ENCODE data around the gene GAL3ST2.
A peak's percentile ranks its signal among the peaks of the same experiment; 100 is the strongest.
"Not testable (repeated sequence)": the region's sequence is repeated elsewhere in the genome, so short reads cannot be mapped to it uniquely, and the experiment has no call there.

The GAL3ST2 gene

DNA sequence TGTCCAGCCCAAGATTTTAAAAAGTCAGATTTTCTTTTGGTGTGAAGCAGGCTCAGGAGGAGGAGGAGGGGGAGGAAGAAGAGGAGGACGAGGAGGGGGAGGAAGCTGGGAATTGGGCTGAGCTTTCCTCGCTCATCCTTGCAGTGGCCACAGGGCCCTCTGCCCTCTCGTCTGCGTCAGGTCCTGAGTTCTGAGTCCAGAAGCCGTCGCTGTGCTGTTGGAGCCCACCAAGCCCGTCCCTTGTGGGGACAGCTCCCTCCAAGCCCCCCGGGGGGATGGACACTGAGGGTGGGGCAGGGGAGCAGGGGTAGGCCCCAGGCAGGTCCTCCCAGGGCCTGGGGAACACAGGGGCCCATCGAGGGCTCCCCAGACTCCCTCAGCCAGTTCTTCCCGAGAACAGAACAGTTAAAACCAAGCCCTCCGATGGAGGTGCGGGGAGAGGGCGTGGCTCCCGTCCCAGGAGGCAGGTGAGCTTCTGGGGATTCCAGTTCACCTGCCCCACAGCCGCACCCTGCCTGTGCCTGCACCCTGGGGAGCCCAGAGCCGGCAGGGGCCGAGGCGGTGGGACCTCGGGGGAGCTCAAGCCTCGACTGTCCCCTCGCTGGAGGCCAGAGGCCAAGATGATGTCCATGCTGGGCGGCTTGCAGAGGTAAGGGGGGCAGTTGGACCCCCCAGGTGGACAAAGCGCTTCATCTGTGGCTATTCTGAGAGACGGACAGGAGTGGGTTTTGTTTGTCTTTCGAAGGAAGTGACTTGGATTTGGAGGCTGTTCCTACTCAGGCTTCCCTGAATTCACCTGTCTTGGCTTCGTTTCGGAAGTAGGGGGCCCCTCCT is at the start of gene GAL3ST2:
TSS of gene GAL3ST2 (plus strand) at position 487 of the 834 bp plus-strand sequence. CDS start at position 621, 134 bp downstream.
- DNase-seq = no peak

GRCh38 chr2:241728000-241728399 is 48.6 kb upstream of the GAL3ST2 start:
- DNase-seq = no peak

DNA sequence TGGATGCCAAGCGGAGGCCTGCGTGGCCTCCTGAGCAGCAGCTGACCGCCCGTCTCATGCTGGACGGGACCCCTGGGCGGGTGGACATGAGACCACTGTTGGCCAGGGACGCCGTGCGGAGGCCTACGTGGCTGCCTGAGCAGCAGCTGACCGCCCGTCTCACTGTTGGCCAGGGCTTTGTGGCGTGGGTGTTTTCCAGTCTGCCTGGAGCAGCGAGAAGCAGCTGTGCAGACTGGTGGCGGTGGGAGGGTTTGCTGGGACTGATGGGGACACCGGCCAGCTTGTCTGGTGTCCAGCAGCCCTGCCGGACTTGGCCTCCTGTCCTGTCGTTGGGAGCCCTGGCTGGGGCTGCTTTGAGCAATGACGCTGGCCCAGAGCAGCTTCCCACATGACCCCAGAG is 48.0 kb upstream of the GAL3ST2 start:
- DNase-seq = no peak

- DNase-seq = no peak
These were observed 46.8 kb upstream of the GAL3ST2 start for GRCh38 chr2:241729868-241730267.

GRCh38 chr2:241730671-241731293 is 45.8 kb upstream of the GAL3ST2 start:
- DNase-seq = peak; percentile 45

- DNase-seq = peak; percentile 47
These were observed 44.0 kb upstream of the GAL3ST2 start for GRCh38 chr2:241732513-241733186.

DNA sequence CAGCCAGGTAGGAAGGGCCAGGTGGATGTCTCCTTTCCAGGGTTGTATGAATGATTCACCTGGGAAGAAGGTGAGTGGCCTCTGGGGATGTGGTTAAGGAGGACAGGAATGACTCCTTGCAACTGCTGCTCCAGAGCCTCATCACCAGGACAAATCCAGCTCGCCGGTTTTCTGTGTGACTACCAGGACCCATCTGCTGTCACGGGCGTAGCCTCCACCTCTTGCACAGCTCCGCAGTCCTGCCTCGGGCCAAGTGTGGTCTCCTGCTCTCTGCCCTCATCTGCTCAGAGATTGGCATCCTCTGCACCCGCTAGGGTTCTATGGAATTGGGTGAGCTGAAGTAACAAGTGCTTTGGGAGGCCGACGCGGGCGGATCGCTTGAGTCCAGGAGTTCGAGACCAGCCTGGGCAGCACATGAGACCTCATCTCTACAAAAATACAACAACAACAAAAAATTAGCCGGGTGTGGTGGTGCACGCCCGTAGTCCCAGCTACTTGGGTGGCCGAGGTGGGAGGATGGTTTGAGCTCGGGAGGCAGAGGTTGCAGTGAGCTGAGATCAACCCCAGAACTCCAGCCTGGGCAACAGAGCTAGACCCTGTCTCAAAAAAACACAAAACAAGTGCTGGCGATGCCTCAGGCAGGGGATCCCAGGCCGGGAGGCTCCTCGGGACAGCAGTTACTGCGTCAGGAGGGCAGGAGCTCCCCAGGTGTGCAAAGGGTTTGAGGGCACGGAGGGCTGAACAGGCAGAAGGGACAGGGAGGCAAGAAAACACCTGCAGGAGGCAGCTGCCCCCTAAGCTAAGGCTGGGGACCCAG is 43.0 kb upstream of the GAL3ST2 start:
- no peak for DNase-seq

DNA sequence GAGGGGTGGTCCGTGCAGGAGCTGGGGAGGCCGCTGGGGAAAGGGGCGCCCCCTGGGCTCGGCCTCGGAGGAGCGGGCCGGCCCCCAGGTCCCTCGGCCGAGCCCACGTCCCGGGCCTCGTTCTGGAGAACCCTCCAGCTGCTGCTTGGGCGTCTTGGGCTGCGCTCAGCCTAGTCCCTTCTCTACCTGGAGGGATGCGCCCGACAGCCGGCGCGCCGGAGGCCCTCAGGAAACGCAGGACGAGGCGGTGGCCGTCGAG is 42.5 kb upstream of the GAL3ST2 start:
- no peak for DNase-seq

DNA sequence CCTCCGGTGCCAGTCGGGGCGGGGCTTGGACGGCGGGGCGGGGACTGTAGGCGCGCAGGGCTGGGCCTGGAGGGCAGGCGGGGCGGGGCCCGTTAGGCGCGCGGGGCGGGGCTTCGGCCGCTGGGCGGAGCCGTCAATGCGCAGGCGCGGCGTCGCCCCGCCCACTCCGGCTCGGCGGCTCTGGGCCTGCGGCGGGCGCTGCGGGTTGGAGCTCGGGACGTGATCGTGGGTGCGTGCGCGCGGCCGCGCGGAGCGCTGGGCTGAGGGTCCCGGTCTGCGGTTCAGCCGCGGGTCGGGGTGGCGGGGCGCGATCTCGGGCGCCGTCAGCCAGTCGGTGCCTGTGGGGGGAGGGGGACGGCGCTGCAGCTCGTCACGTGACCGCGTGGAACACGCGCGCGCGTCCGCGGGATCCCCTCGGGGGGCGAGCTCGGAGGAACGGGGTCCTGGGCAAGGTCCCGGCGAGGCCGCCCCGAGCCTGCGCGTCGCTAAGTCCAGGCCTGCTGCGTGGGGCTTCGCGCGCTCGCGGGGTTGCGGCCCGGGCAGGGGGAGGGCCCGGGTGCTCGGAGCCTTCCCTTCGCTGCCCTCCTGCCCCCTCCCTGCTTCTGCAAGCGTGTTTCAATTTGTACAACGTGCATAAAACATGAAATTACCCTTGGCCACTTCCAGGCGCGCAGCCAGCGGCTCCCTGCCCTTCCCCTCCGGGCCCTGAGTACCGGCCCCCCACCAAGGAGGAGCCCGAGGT is 42.0 kb upstream of the GAL3ST2 start, which contains the start of gene D2HGDH:
TSS of gene D2HGDH (plus strand) at position 164 of the 742 bp plus-strand sequence. CDS start 595 bp downstream, outside the sequence.
- DNase-seq = peak; percentile 97

DNA sequence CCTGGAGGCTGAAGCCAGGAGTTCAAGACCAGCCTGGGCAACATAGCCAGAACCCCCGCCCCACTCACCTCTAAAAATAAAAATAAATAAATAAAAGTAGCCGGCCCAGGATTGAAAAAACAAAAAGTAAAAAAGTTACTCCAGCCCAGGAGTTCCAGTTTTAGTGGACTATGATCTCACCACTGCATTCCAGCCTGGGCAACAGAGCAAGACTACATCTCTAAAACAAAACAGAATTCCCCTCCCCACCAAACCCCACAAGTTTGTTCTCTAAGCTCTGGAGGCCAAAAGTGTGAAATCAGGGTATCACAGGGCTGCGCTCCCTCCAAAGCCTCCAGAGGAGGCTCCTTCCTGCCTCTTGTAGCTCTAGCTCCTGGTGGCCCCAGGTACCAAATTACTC is 40.5 kb upstream of the GAL3ST2 start:
- no peak for DNase-seq

- no peak for DNase-seq
These were observed 38.5 kb upstream of the GAL3ST2 start for GRCh38 chr2:241738040-241738686.

- no peak for DNase-seq
These were observed 37.4 kb upstream of the GAL3ST2 start for GRCh38 chr2:241739177-241739576.

DNA sequence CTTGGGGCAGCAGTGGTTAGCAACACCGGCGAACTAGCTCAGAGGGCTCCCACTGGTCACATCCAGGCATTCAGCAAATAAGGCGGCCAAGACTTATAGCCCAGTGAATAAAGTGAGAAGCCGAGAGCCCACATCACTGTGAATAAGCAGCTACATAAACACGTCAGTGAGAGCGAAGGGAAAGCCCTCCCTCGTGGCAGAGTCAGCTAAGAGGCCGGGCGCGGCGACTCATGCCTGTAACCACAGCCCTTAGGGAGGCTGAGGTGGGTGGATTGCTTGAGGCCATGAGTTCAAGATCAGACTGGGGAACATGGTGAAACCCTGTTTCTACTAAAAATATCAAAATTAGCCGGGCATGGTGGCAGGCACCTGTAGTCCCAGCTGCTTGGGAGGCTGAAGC is 37.0 kb upstream of the GAL3ST2 start:
- DNase-seq = peak; percentile 58

DNA sequence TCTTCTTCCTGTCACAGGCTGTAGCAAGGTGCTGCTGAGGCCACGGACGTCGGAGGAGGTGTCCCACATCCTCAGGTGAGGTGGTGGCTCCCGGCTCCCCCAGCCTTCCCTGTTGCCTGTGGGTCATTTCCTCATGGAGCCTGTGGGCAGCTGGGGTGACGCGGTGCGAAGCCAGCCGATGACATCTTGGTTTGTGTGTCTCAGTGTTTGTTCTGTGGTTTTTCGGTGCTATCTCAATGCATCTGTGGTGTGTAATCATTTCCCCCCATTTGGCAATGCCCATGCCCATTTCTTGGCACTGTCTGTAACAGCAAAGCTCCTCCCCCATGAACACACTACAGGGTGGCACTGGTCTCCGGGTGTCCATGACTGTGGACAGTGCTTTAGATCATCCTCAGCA is 35.6 kb upstream of the GAL3ST2 start:
- peak; percentile 72 for DNase-seq

- no peak for DNase-seq
These were observed 34.2 kb upstream of the GAL3ST2 start for GRCh38 chr2:241742320-241742939.

DNA sequence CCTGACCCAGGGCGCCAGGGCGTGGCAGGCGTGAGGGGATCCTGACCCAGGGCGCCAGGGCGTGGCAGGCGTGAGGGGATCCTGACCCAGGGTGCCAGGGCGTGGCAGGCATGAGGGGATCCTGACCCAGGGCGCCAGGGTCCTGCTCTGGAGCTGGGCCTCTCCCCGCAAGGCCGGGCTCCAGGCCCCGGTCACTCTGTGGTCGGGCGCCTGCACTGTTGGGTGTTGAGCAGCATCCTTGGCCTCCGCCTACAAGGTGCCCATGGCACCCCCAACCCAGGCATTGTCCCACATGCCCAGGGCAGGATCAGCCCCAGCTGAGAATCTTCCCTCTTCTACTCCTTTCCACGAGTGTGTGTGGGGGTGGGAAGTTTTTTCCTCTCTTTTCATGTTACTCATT is 33.6 kb upstream of the GAL3ST2 start:
- DNase-seq = not testable (repeated sequence)

DNA sequence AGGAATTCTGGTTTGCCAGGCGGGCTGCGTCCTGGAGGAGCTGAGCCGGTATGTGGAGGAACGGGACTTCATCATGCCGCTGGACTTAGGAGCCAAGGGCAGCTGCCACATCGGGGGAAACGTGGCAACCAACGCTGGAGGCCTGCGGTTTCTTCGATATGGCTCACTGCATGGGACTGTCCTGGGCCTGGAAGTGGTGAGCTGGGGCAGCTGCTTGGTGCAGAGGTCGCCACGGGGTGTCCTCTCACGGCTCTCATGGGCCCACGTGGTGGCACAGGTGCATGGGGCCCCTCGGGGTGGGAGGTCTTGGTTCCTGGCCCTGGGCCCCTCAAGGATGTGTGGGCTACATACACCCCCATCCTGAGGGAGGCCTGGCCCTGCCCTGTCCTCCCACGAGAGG is 33.0 kb upstream of the GAL3ST2 start:
- DNase-seq = no peak

DNA sequence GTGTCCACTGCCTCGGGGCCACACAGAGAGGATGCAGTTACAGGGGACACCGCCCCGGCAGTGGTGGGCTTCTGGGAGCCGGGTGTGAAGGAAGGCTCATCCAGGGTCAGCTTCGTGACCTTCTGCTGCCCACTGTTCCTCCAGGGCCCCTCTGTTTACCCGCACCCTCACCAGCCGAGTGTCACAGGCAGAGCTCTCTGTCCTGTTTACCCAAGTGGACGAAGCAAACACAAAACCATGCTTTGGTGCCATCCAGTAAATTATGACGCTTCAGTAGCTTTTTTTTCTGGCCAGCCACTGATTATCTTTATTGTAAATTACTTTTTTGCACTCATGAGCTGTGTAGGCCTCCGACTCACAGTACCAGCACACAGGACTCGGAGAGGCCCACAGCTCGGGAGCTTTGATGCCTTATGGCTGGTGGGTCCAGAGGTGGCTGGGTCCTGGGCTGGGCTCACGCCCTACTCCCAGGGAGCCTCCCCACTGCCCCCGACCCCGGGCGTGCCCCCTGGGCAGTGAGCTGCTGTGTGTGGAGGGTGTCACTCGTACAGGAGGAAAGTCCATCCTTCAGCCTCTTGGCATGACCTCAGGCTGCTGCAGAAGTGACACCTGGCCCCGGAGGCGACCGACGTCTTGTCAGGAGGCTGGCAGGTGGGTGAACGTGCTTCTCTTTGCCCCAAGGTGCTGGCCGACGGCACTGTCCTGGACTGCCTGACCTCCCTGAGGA is 32.4 kb upstream of the GAL3ST2 start:
- DNase-seq = no peak

DNA sequence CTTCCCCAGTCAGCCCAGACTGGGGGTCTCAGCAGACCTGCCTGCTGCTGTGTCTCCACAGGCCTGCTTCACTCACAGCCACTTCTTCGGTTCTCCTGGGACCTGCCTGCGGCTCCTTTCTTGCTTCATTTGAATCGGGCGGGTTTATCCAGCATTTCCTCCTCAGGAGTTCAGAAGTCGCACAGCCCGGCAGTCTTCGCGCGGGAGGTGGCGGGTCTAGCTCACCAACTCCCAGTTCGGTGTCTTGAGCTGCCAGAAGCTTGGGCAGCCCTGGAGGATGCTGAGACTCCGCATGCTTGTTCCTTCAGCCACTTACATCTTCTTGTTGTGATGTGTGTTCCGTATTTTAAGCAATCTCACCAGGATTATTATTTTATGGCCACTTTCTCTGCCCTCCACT is 31.3 kb upstream of the GAL3ST2 start:
- no peak for DNase-seq

GRCh38 chr2:241746084-241746483 is 30.5 kb upstream of the GAL3ST2 start:
- no peak for DNase-seq
